Measurements from ENCODE around the gene DOC2A. TPM values are rescaled to one million over a fixed set of nuclear protein-coding genes. Genes with fewer than 3 reads are reported as not detected.

DOC2A gene
- total and polyA plus RNA-seq, 7 experiments from 2014 or later: 0.18 to 0.54 (median 0.46) TPM; not detected in 4

- H3K27ac Mint-ChIP-seq: peak overlapping the region in 1 of 9 donors; percentile 67
- no peak overlapping the region for H3K4me3 Mint-ChIP-seq
Observed at GRCh38 chr16:29968205-29968604, 42.6 kb downstream of the DOC2A start.

GRCh38 chr16:29963021-29963743, 47.6 kb downstream of the DOC2A start:
- DNase-seq: no peak

More at GRCh38 chr16:29968205-29968604, 42.6 kb downstream of the DOC2A start:
- no peak for ATAC-seq
- ChIA-PET POLR2A (no interaction called here), CTCF (no interaction called here)
- no peaks in the 10 kb centered on the region for H3K27me3 ChIP-seq (ENCODE audit: control insufficient read depth in 2 of 2, insufficient read depth in 2 of 2, low read length in 2 of 2)
- Mint-ChIP-seq H3K27me3 (no peaks in the 10 kb centered on the region), H3K36me3 (peaks cover 8 to 23% (median 18%) of the 10 kb centered on the region in 5 donors), H3K9me3 (no peaks in the 10 kb centered on the region), H3K4me1 (peaks cover 6 to 16% (median 13%) of the 10 kb centered on the region in 7 donors)
- H3K36me3 ChIP-seq (ENCODE audit: control insufficient read depth in 2 of 3, insufficient read depth in 3 of 3, low read length in 3 of 3): peaks cover 0 to 16% (median 0%) of the 10 kb centered on the region in 3 experiments
- H3K4me1 ChIP-seq (ENCODE audit: control insufficient read depth in 2 of 2, insufficient read depth in 2 of 2, low read length in 2 of 2): peaks cover 0 to 1% of the 10 kb centered on the region in 2 donors
- H3K9me3 ChIP-seq (ENCODE audit: control insufficient read depth in 2 of 3, low read length in 3 of 3): no peaks in the 10 kb centered on the region
- H3K27ac ChIP-seq (ENCODE audit: low read depth, low read length): no peak overlapping the region
- intact Hi-C loops (cut with micrococcal nuclease): no loop called here
- no peak overlapping the region for H3K4me3 ChIP-seq (ENCODE audit: low read length)
- no peak for DNase-seq

GRCh38 chr16:29962344-29962994, 48.4 kb downstream of the DOC2A start:
- H3K27ac Mint-ChIP-seq: peak overlapping the region; percentile 86 to 97 (median 93)
- peak overlapping the region; percentile 85 for H3K27ac ChIP-seq (ENCODE audit: low read depth, low read length)
- H3K4me1 ChIP-seq (ENCODE audit: control insufficient read depth in 2 of 2, insufficient read depth in 2 of 2, low read length in 2 of 2): peaks cover 10 to 17% of the 10 kb centered on the region in 2 donors
- H3K27me3 Mint-ChIP-seq: no peaks in the 10 kb centered on the region
- H3K36me3 Mint-ChIP-seq: peaks cover 0 to 4% (median 0%) of the 10 kb centered on the region in 5 donors
- ATAC-seq (no peak), DNase-seq (no peak)
- peaks cover 8 to 31% (median 23%) of the 10 kb centered on the region in 7 donors for H3K4me1 Mint-ChIP-seq
- ChIA-PET POLR2A (interaction anchor here (0.5 to 6.6 kb wide), 10 partner anchors 12 to 165 kb away, joined by 3 to 79 read pairs (median 4); partner anchors contain the start of genes CDIPT, HIRIP3, INO80E and KCTD13), CTCF (interaction anchor here (1.0 to 1.2 kb wide), 2 partner anchors 36 to 147 kb away, joined by 3 to 5 read pairs; partner anchors contain the start of genes KCTD13 and PAGR1)
- H3K9me3 ChIP-seq (ENCODE audit: control insufficient read depth in 2 of 3, low read length in 3 of 3): no peaks in the 10 kb centered on the region
- no peaks in the 10 kb centered on the region for H3K27me3 ChIP-seq (ENCODE audit: control insufficient read depth in 2 of 2, insufficient read depth in 2 of 2, low read length in 2 of 2)
- intact Hi-C loops (cut with micrococcal nuclease): loop anchor here (1.0 to 5.0 kb wide), 5 partner anchors 11 to 146 kb away; partner anchors contain the start of genes INO80E (in 2 of the 2), CDIPT (in 1 of the 2), HIRIP3 (in 1 of the 2) and PAGR1 (in 1 of the 2)
- peak overlapping the region; percentile 88 to 94 (median 92) for H3K4me3 Mint-ChIP-seq
- H3K9me3 Mint-ChIP-seq: peaks cover 0 to 2% (median 0%) of the 10 kb centered on the region in 11 donors
- H3K4me3 ChIP-seq (ENCODE audit: low read length): peak overlapping the region; percentile 91
- H3K36me3 ChIP-seq (ENCODE audit: control insufficient read depth in 2 of 3, insufficient read depth in 3 of 3, low read length in 3 of 3): peaks cover 0 to 3% (median 0%) of the 10 kb centered on the region in 3 experiments

More at GRCh38 chr16:29963021-29963743, 47.6 kb downstream of the DOC2A start:
- Mint-ChIP-seq H3K9me3 (peaks cover 0 to 2% (median 0%) of the 10 kb centered on the region in 11 donors), H3K27ac (peak overlapping the region; percentile 86 to 97 (median 93)), H3K4me3 (peak overlapping the region; percentile 88 to 94 (median 92)), H3K36me3 (peaks cover 1 to 7% (median 2%) of the 10 kb centered on the region in 5 donors), H3K27me3 (no peaks in the 10 kb centered on the region), H3K4me1 (peaks cover 8 to 31% (median 23%) of the 10 kb centered on the region in 7 donors)
- Histone ChIP-seq H3K9me3 (ENCODE audit: control insufficient read depth in 2 of 3, low read length in 3 of 3) (no peaks in the 10 kb centered on the region), H3K27ac (ENCODE audit: low read depth, low read length) (peak overlapping the region; percentile 85), H3K4me1 (ENCODE audit: control insufficient read depth in 2 of 2, insufficient read depth in 2 of 2, low read length in 2 of 2) (peaks cover 10 to 17% of the 10 kb centered on the region in 2 donors), H3K27me3 (ENCODE audit: control insufficient read depth in 2 of 2, insufficient read depth in 2 of 2, low read length in 2 of 2) (no peaks in the 10 kb centered on the region), H3K36me3 (ENCODE audit: control insufficient read depth in 2 of 3, insufficient read depth in 3 of 3, low read length in 3 of 3) (peaks cover 0 to 8% (median 0%) of the 10 kb centered on the region in 3 experiments), H3K4me3 (ENCODE audit: low read length) (no peak overlapping the region)
- no peak for ATAC-seq
- ChIA-PET POLR2A (interaction anchor here (0.7 to 6.6 kb wide), 6 partner anchors 10 to 116 kb away, joined by 3 to 79 read pairs (median 14); partner anchors contain the start of genes HIRIP3, INO80E, KCTD13 and TAOK2), CTCF (no interaction called here)
- intact Hi-C loops (cut with micrococcal nuclease): loop anchor here (2.0 to 5.0 kb wide), 2 partner anchors 34 to 146 kb away; partner anchors contain the start of genes HIRIP3 (in 1 of the 2), INO80E (in 1 of the 2) and PAGR1 (in 1 of the 2)

- H3K36me3 ChIP-seq (ENCODE audit: control insufficient read depth in 2 of 3, insufficient read depth in 3 of 3, low read length in 3 of 3): peaks cover 0 to 3% (median 0%) of the 10 kb centered on the region in 3 experiments
- Mint-ChIP-seq H3K27ac (peak within 1 kb of the TSS; percentile 88 to 97 (median 95)), H3K9me3 (peaks cover 0 to 2% (median 0%) of the 10 kb centered on the region in 11 donors), H3K27me3 (no peaks in the 10 kb centered on the region), H3K4me1 (peaks cover 8 to 31% (median 23%) of the 10 kb centered on the region in 7 donors), H3K4me3 (peak within 1 kb of the TSS; percentile 88 to 94 (median 92)), H3K36me3 (peaks cover 0 to 4% (median 0%) of the 10 kb centered on the region in 5 donors)
- H3K27ac ChIP-seq (ENCODE audit: low read depth, low read length): peak within 1 kb of the TSS; percentile 85
- peaks cover 10 to 17% of the 10 kb centered on the region in 2 donors for H3K4me1 ChIP-seq (ENCODE audit: control insufficient read depth in 2 of 2, insufficient read depth in 2 of 2, low read length in 2 of 2)
- DNase-seq (peak; percentile 90 to 99 (median 96)), ATAC-seq (peak; percentile 94)
- CTCF ChIA-PET: interaction anchor here (1.0 to 1.2 kb wide), 2 partner anchors 35 to 146 kb away, joined by 3 to 5 read pairs; partner anchors contain the start of genes KCTD13 and PAGR1
- H3K4me3 ChIP-seq (ENCODE audit: low read length): peak within 1 kb of the TSS; percentile 91
- intact Hi-C loops (cut with micrococcal nuclease): loop anchor here (1.0 to 5.0 kb wide), 7 partner anchors 12 to 145 kb away; partner anchors contain the start of genes INO80E (in 2 of the 2), KCTD13 (in 2 of the 2), TAOK2 (in 2 of the 2) and ALDOA (in 1 of the 2)
- no peaks in the 10 kb centered on the region for H3K27me3 ChIP-seq (ENCODE audit: control insufficient read depth in 2 of 2, insufficient read depth in 2 of 2, low read length in 2 of 2)
- POLR2A ChIA-PET: interaction anchor here (0.5 to 6.6 kb wide), 21 partner anchors 11 to 1137 kb away, joined by 3 to 79 read pairs (median 4); partner anchors contain the start of genes ALDOA, CDIPT, HIRIP3 and INO80E
- H3K9me3 ChIP-seq (ENCODE audit: control insufficient read depth in 2 of 3, low read length in 3 of 3): no peaks in the 10 kb centered on the region
Observed at GRCh38 chr16:29961479-29962343, 49.1 kb downstream of the DOC2A start, which contains the start of gene TMEM219. TSS of gene TMEM219 (plus strand) at chr16:29962079. CDS start at chr16:29963144, 1,065 bp downstream.

- H3K36me3 Mint-ChIP-seq: peaks cover 0 to 2% (median 0%) of the 10 kb centered on the region in 5 donors
- H3K4me1 ChIP-seq (ENCODE audit: control insufficient read depth in 2 of 2, insufficient read depth in 2 of 2, low read length in 2 of 2): peaks cover 10 to 17% of the 10 kb centered on the region in 2 donors
- ChIA-PET CTCF (interaction anchor here (1.0 to 1.5 kb wide), 3 partner anchors 12 to 145 kb away, joined by 3 to 5 read pairs (median 3); partner anchors contain the start of genes KCTD13 and PAGR1), POLR2A (interaction anchor here (0.6 to 6.6 kb wide), 17 partner anchors 10 to 1136 kb away, joined by 3 to 79 read pairs (median 4); partner anchors contain the start of genes ALDOA, CDIPT, HIRIP3 and INO80E)
- peaks cover 8 to 30% (median 23%) of the 10 kb centered on the region in 7 donors for H3K4me1 Mint-ChIP-seq
- peak overlapping the region; percentile 88 to 97 (median 93) for H3K27ac Mint-ChIP-seq
- H3K9me3 ChIP-seq (ENCODE audit: control insufficient read depth in 2 of 3, low read length in 3 of 3): no peaks in the 10 kb centered on the region
- H3K27me3 ChIP-seq (ENCODE audit: control insufficient read depth in 2 of 2, insufficient read depth in 2 of 2, low read length in 2 of 2): no peaks in the 10 kb centered on the region
- H3K9me3 Mint-ChIP-seq: peaks cover 0 to 2% (median 0%) of the 10 kb centered on the region in 11 donors
- H3K36me3 ChIP-seq (ENCODE audit: control insufficient read depth in 2 of 3, insufficient read depth in 3 of 3, low read length in 3 of 3): peaks cover 0 to 3% (median 0%) of the 10 kb centered on the region in 3 experiments
- DNase-seq: no peak
- H3K27me3 Mint-ChIP-seq: peaks cover 0 to under 1% (median 0%) of the 10 kb centered on the region in 5 donors
- ATAC-seq: no peak
- peak overlapping the region; percentile 91 for H3K4me3 ChIP-seq (ENCODE audit: low read length)
- intact Hi-C loops (cut with micrococcal nuclease): loop anchor here (1.0 to 5.0 kb wide), 4 partner anchors 12 to 104 kb away; partner anchors contain the start of genes KCTD13 (in 2 of the 2), ALDOA (in 1 of the 2), HIRIP3 (in 1 of the 2) and INO80E (in 1 of the 2)
- H3K4me3 Mint-ChIP-seq: peak overlapping the region; percentile 86 to 94 (median 90)
- peak overlapping the region; percentile 85 for H3K27ac ChIP-seq (ENCODE audit: low read depth, low read length)
Observed at GRCh38 chr16:29961127-29961478, 49.7 kb downstream of the DOC2A start.

Measured in naive thymus-derived CD4-positive, alpha-beta T cell (primary cell).